IPS-15b (cell line): Measurements from ENCODE around the gene CCL16.
"Not testable (repeated sequence)": the region's sequence is repeated elsewhere in the genome, so short reads cannot be mapped to it uniquely, and the experiment has no call there.

ENCODE experiments used
- H3K27me3 ChIP-seq: one replicate; pipeline ENCODE4 v1.6.1; 2013; ENCODE audit warnings: low read length; ENCODE audit not compliant: control insufficient read depth, insufficient read depth
- H3K36me3 ChIP-seq: one replicate; pipeline ENCODE4 v1.6.1; 2013; ENCODE audit warnings: low read length; ENCODE audit not compliant: control insufficient read depth, insufficient read depth
- H3K4me1 ChIP-seq: one replicate; pipeline ENCODE4 v1.6.1; 2013; ENCODE audit warnings: mild to moderate bottlenecking, low read length; ENCODE audit not compliant: control insufficient read depth, insufficient read depth
- H3K4me3 ChIP-seq: one replicate; pipeline ENCODE4 v1.5.1; 2013; ENCODE audit warnings: low read depth, low read length
- H3K9ac ChIP-seq: one replicate; pipeline ENCODE4 v1.6.1; 2013; ENCODE audit warnings: low read depth, mild to moderate bottlenecking, low read length
- H3K9me3 ChIP-seq: one replicate; pipeline ENCODE4 v1.6.1; 2013; ENCODE audit warnings: mild to moderate bottlenecking, low read length; ENCODE audit not compliant: control insufficient read depth, insufficient read depth

The CCL16 gene, protein sequence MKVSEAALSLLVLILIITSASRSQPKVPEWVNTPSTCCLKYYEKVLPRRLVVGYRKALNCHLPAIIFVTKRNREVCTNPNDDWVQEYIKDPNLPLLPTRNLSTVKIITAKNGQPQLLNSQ

DNA sequence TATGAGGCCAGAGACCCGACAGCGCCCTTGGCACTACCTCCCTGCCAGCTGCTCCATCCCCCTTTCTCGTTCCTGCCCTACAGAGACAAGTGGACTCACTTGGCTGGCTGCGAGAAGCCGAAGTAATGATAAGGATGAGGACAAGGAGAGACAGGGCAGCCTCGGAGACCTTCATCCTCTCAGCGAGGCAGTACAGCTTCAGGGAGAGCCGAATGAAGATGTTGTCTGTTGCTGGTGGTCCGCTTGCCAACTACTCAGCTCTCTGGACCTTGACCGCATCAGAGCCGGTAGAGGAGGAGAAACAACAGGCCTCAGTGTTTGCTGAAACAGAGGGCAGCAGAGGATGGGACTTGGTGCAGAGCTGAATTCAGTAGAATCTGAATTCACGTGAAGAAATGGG, at the start of gene CCL16:
CCL16 (minus strand) TSS at position 252 of the 400 bp plus-strand sequence; CDS start at position 175, 77 bp downstream.
- Histone ChIP-seq H3K36me3 (no peaks in the 10 kb centered on the region), H3K27me3 (no peaks in the 10 kb centered on the region), H3K4me3 (no peak within 1 kb of the TSS), H3K9ac (no peak within 1 kb of the TSS), H3K4me1 (no peaks in the 10 kb centered on the region), H3K9me3 (no peaks in the 10 kb centered on the region)

DNA sequence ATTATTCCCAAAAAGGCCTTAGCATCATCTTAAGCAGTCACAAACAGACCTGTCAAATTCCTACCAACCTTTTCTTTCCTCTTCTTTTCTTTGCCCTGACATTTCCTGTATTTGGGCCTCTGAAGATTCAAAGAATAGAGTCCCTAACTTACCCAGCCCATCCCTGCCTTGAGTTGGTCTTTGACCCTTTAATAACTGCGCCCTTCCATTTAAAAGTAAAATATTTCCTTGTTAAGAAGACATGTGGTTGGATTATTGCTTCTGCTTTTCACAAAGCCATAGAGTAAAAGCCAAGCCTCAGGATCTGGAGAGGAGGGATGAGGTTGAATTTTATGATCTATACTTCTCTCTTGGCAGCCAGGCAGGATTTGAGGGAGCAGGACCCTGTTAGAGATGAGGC, 49.7 kb upstream of the CCL16 start:
- H3K27me3 ChIP-seq = no peaks in the 10 kb centered on the region
- H3K4me3 ChIP-seq = no peak overlapping the region
- H3K36me3 ChIP-seq = no peaks in the 10 kb centered on the region
- no peaks in the 10 kb centered on the region for H3K4me1 ChIP-seq
- no peaks in the 10 kb centered on the region for H3K9me3 ChIP-seq
- H3K9ac ChIP-seq = no peak overlapping the region

- Histone ChIP-seq H3K9ac (no peak overlapping the region), H3K27me3 (no peaks in the 10 kb centered on the region), H3K4me3 (no peak overlapping the region), H3K4me1 (no peaks in the 10 kb centered on the region), H3K36me3 (no peaks in the 10 kb centered on the region), H3K9me3 (no peaks in the 10 kb centered on the region)
Observed at GRCh38 chr17:36027761-36028160, 46.5 kb upstream of the CCL16 start.

GRCh38 chr17:36024106-36024869, 43.0 kb upstream of the CCL16 start:
- H3K27me3 ChIP-seq = no peaks in the 10 kb centered on the region

GRCh38 chr17:36019423-36019822, 38.1 kb upstream of the CCL16 start:
- Histone ChIP-seq H3K4me3 (no peak overlapping the region), H3K36me3 (no peaks in the 10 kb centered on the region), H3K4me1 (no peaks in the 10 kb centered on the region)

More at GRCh38 chr17:36024106-36024869, 43.0 kb upstream of the CCL16 start:
- H3K36me3 ChIP-seq = no peaks in the 10 kb centered on the region
- no peaks in the 10 kb centered on the region for H3K4me1 ChIP-seq
- no peaks in the 10 kb centered on the region for H3K9me3 ChIP-seq
- H3K9ac ChIP-seq = no peak overlapping the region
- H3K4me3 ChIP-seq = no peak overlapping the region

GRCh38 chr17:36017799-36018198, 36.5 kb upstream of the CCL16 start, which contains the start of gene CCL23:
TSS of gene CCL23 (minus strand) at chr17:36017972. CDS start at chr17:36017897, 75 bp downstream.
- H3K4me3 ChIP-seq = no peak within 1 kb of the TSS
- no peaks in the 10 kb centered on the region for H3K4me1 ChIP-seq
- H3K9ac ChIP-seq = no peak within 1 kb of the TSS
- H3K27me3 ChIP-seq = peaks cover 3% of the 10 kb centered on the region
- no peaks in the 10 kb centered on the region for H3K36me3 ChIP-seq
- no peaks in the 10 kb centered on the region for H3K9me3 ChIP-seq

More at GRCh38 chr17:36019423-36019822, 38.1 kb upstream of the CCL16 start:
- Histone ChIP-seq H3K9ac (no peak overlapping the region), H3K27me3 (peaks cover 3% of the 10 kb centered on the region), H3K9me3 (no peaks in the 10 kb centered on the region)

DNA sequence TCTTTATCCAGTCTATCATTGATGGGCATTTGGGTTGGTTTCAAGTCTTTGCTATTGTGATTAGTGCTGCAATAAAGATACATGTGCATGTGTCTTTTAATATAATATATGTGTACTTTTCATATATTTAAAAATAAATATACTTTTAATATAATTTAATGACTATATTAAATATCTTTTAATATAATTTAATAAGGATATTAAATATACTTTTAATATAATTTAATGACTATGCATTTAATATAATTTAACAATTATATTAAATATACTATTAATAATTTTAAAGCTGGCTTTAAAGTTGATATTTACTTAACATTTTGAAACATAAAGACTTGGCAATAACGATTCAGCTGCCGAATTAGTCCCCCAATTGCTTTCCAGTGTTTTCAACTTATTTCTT, 35.3 kb upstream of the CCL16 start:
- peaks cover 3% of the 10 kb centered on the region for H3K27me3 ChIP-seq
- no peak overlapping the region for H3K4me3 ChIP-seq
- H3K9me3 ChIP-seq = no peaks in the 10 kb centered on the region
- H3K36me3 ChIP-seq = no peaks in the 10 kb centered on the region
- H3K4me1 ChIP-seq = no peaks in the 10 kb centered on the region
- no peak overlapping the region for H3K9ac ChIP-seq

DNA sequence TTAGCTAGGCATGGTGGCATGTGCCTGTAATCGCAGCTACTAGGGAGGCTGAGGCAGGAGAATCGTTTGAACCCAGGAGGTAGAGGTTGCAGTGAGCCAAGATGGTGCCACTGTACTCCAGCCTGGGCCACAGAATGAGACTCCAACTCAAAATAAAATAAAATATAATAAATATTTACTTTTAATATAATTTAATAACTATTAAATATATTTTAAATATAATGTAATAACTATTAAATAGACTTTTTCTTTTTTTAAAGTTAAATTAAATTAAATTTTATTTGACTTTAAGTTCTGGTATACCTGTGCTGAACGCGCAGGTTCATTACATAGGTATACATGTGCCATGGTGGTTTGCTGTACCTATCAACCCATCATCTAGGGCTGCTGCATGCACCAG, 34.6 kb upstream of the CCL16 start:
- not testable (repeated sequence) for H3K36me3 ChIP-seq, H3K9ac ChIP-seq, H3K9me3 ChIP-seq, H3K4me1 ChIP-seq, H3K4me3 ChIP-seq, H3K27me3 ChIP-seq

GRCh38 chr17:36014946-36015345, 33.6 kb upstream of the CCL16 start:
- Histone ChIP-seq H3K36me3 (no peaks in the 10 kb centered on the region), H3K4me3 (no peak overlapping the region), H3K4me1 (no peaks in the 10 kb centered on the region), H3K9ac (no peak overlapping the region), H3K27me3 (peaks cover 3% of the 10 kb centered on the region), H3K9me3 (no peaks in the 10 kb centered on the region)

DNA sequence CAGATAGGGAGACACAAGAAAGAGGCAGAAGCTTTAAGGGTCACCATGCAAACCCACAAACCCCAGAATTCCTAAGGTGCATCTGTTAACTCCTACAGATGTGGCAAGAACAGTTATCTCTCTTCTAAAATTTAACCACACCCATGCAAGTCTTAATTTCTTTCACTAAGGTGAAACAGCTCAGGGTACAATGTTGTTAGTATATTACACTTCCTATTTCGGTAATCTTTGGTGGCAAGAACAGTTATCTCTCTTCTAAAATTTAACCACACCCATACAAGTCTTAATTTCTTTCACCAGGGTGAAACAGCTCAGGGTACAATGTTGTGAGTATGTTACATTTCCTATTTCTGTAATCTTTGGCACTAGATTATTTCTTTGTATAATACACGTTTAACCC, 29.9 kb upstream of the CCL16 start:
- no peaks in the 10 kb centered on the region for H3K4me1 ChIP-seq
- H3K36me3 ChIP-seq = no peaks in the 10 kb centered on the region
- H3K27me3 ChIP-seq = no peaks in the 10 kb centered on the region
- H3K9ac ChIP-seq = no peak overlapping the region
- H3K9me3 ChIP-seq = no peaks in the 10 kb centered on the region
- H3K4me3 ChIP-seq = no peak overlapping the region

DNA sequence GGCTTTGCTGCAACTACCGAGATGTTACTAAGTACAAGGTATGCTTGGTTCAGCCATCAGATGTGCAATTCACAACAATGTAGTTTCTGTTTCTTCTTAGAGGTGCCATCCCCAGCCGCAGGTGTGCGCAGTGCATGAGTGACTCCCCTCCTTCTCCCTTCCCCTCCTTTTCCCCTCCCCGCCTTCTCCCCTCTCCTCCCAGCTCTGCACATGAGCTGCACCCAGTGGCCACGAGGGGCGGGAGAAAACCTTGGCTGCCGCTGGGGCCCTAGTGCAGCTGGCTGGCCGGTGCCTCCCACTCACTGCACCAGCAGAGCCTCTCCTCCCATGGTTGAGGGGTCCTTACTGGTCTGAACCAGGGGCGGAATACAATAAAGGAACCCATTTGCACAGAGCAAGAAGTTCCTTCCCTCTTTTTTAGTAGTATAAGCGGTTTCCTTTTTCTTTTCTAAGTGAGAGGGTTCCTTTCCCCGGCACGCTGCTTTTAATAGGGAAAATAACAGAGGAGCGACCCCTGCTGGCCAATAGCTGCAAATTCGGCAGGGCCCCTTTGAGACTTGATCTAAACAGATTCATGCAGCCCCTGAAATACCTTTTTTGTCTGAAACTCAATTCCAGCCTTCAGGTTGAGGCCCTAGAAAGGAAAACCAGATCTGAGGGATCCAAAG, 27.8 kb upstream of the CCL16 start:
- Histone ChIP-seq H3K36me3 (no peaks in the 10 kb centered on the region), H3K9me3 (no peaks in the 10 kb centered on the region), H3K4me3 (no peak overlapping the region), H3K27me3 (no peaks in the 10 kb centered on the region), H3K4me1 (no peaks in the 10 kb centered on the region), H3K9ac (no peak overlapping the region)
